Activated naive CD8-positive, alpha-beta T cell (primary cell): ENCODE measurements around the gene FSD1.
"Not testable (repeated sequence)": the region's sequence is repeated elsewhere in the genome, so short reads cannot be mapped to it uniquely, and the experiment has no call there.

ENCODE experiments used
- H3K27ac Mint-ChIP-seq: one replicate; pipeline ENCODE4 v1.8.0; 2021; ENCODE audit warnings: mixed read lengths
- H3K27me3 Mint-ChIP-seq: one replicate; pipeline ENCODE4 v1.8.0; 2021; ENCODE audit warnings: mixed read lengths
- H3K36me3 Mint-ChIP-seq: one replicate; pipeline ENCODE4 v1.8.0; 2021; ENCODE audit warnings: mixed read lengths
- H3K4me1 Mint-ChIP-seq: one replicate; pipeline ENCODE4 v1.8.0; 2021; ENCODE audit warnings: low read depth, mixed read lengths
- H3K4me3 Mint-ChIP-seq: one replicate; pipeline ENCODE4 v1.8.0; 2021; ENCODE audit warnings: mild to moderate bottlenecking, mixed read lengths
- H3K9me3 Mint-ChIP-seq: one replicate; pipeline ENCODE4 v1.8.0; 2021; ENCODE audit warnings: low read depth, mixed read lengths

The FSD1 gene

GRCh38 chr19:4342314-4342614, 37.9 kb downstream of the FSD1 start:
- Mint-ChIP-seq H3K36me3 (no peaks in the 10 kb centered on the region), H3K4me3 (peak overlapping the region; percentile 90), H3K9me3 (no peaks in the 10 kb centered on the region), H3K4me1 (peaks cover 23% of the 10 kb centered on the region), H3K27me3 (no peaks in the 10 kb centered on the region), H3K27ac (peak overlapping the region; percentile 84)

GRCh38 chr19:4342615-4343369, 38.4 kb downstream of the FSD1 start:
- H3K36me3 Mint-ChIP-seq = no peaks in the 10 kb centered on the region
- H3K9me3 Mint-ChIP-seq = no peaks in the 10 kb centered on the region
- H3K4me3 Mint-ChIP-seq = peak overlapping the region; percentile 90
- peaks cover 22% of the 10 kb centered on the region for H3K4me1 Mint-ChIP-seq
- peak overlapping the region; percentile 84 for H3K27ac Mint-ChIP-seq
- H3K27me3 Mint-ChIP-seq = no peaks in the 10 kb centered on the region

- Mint-ChIP-seq H3K4me3 (peak within 1 kb of the TSS; percentile 90), H3K27ac (peak within 1 kb of the TSS; percentile 84), H3K27me3 (no peaks in the 10 kb centered on the region), H3K4me1 (peaks cover 15% of the 10 kb centered on the region), H3K36me3 (no peaks in the 10 kb centered on the region), H3K9me3 (no peaks in the 10 kb centered on the region)
These were observed 39.2 kb downstream of the FSD1 start, which contains the start of gene MPND for GRCh38 chr19:4343370-4344307. Gene MPND (plus strand): TSS chr19:4343562. CDS start chr19:4343594, 32 bp downstream.

GRCh38 chr19:4345342-4346019, 41.1 kb downstream of the FSD1 start:
- H3K4me3 Mint-ChIP-seq = peak overlapping the region; percentile 63
- H3K27ac Mint-ChIP-seq = no peak overlapping the region
- H3K4me1 Mint-ChIP-seq = peaks cover 10% of the 10 kb centered on the region
- no peaks in the 10 kb centered on the region for H3K27me3 Mint-ChIP-seq
- H3K36me3 Mint-ChIP-seq = no peaks in the 10 kb centered on the region
- no peaks in the 10 kb centered on the region for H3K9me3 Mint-ChIP-seq

- Mint-ChIP-seq H3K27ac (no peak overlapping the region), H3K4me1 (peaks cover 10% of the 10 kb centered on the region), H3K4me3 (no peak overlapping the region), H3K36me3 (no peaks in the 10 kb centered on the region), H3K27me3 (no peaks in the 10 kb centered on the region), H3K9me3 (no peaks in the 10 kb centered on the region)
These were observed 41.6 kb downstream of the FSD1 start for GRCh38 chr19:4346020-4346383.

- Mint-ChIP-seq H3K36me3 (no peaks in the 10 kb centered on the region), H3K27me3 (no peaks in the 10 kb centered on the region), H3K27ac (no peak overlapping the region), H3K4me3 (no peak overlapping the region), H3K4me1 (peaks cover 10% of the 10 kb centered on the region), H3K9me3 (no peaks in the 10 kb centered on the region)
These were observed 43.1 kb downstream of the FSD1 start for GRCh38 chr19:4347521-4347920.

- not testable (repeated sequence) for H3K27me3 Mint-ChIP-seq, H3K27ac Mint-ChIP-seq, H3K4me3 Mint-ChIP-seq, H3K36me3 Mint-ChIP-seq, H3K4me1 Mint-ChIP-seq, H3K9me3 Mint-ChIP-seq
These were observed 44.8 kb downstream of the FSD1 start for GRCh38 chr19:4349225-4349624.

- no peak overlapping the region for H3K4me3 Mint-ChIP-seq
- H3K36me3 Mint-ChIP-seq = no peaks in the 10 kb centered on the region
- peaks cover 3% of the 10 kb centered on the region for H3K4me1 Mint-ChIP-seq
- H3K27ac Mint-ChIP-seq = no peak overlapping the region
- no peaks in the 10 kb centered on the region for H3K9me3 Mint-ChIP-seq
- no peaks in the 10 kb centered on the region for H3K27me3 Mint-ChIP-seq
These were observed 45.7 kb downstream of the FSD1 start for GRCh38 chr19:4350111-4350510.

GRCh38 chr19:4350726-4351125, 46.3 kb downstream of the FSD1 start:
- Mint-ChIP-seq H3K27me3 (no peaks in the 10 kb centered on the region), H3K9me3 (no peaks in the 10 kb centered on the region), H3K36me3 (no peaks in the 10 kb centered on the region), H3K4me3 (no peak overlapping the region), H3K27ac (no peak overlapping the region), H3K4me1 (no peaks in the 10 kb centered on the region)

GRCh38 chr19:4352701-4353121, 48.3 kb downstream of the FSD1 start:
- Mint-ChIP-seq H3K27ac (no peak overlapping the region), H3K4me1 (no peaks in the 10 kb centered on the region), H3K36me3 (no peaks in the 10 kb centered on the region), H3K27me3 (no peaks in the 10 kb centered on the region), H3K4me3 (no peak overlapping the region), H3K9me3 (no peaks in the 10 kb centered on the region)

- no peaks in the 10 kb centered on the region for H3K9me3 Mint-ChIP-seq
- H3K36me3 Mint-ChIP-seq = no peaks in the 10 kb centered on the region
- H3K27me3 Mint-ChIP-seq = no peaks in the 10 kb centered on the region
- H3K27ac Mint-ChIP-seq = no peak overlapping the region
- H3K4me1 Mint-ChIP-seq = no peaks in the 10 kb centered on the region
- no peak overlapping the region for H3K4me3 Mint-ChIP-seq
These were observed 49.9 kb downstream of the FSD1 start for GRCh38 chr19:4354282-4354681.

- H3K4me1 Mint-ChIP-seq = no peaks in the 10 kb centered on the region
- no peaks in the 10 kb centered on the region for H3K36me3 Mint-ChIP-seq
- no peak overlapping the region for H3K4me3 Mint-ChIP-seq
- H3K27me3 Mint-ChIP-seq = no peaks in the 10 kb centered on the region
- no peaks in the 10 kb centered on the region for H3K9me3 Mint-ChIP-seq
- no peak overlapping the region for H3K27ac Mint-ChIP-seq
These were observed 50.5 kb downstream of the FSD1 start for GRCh38 chr19:4354897-4355296.

- Mint-ChIP-seq H3K4me1 (no peaks in the 10 kb centered on the region), H3K4me3 (no peak overlapping the region), H3K36me3 (no peaks in the 10 kb centered on the region), H3K27me3 (no peaks in the 10 kb centered on the region), H3K9me3 (no peaks in the 10 kb centered on the region), H3K27ac (no peak overlapping the region)
These were observed 52.8 kb downstream of the FSD1 start for GRCh38 chr19:4357095-4357797.

- Mint-ChIP-seq H3K4me3 (no peak overlapping the region), H3K36me3 (no peaks in the 10 kb centered on the region), H3K9me3 (no peaks in the 10 kb centered on the region), H3K27ac (no peak overlapping the region), H3K27me3 (no peaks in the 10 kb centered on the region), H3K4me1 (no peaks in the 10 kb centered on the region)
These were observed 53.5 kb downstream of the FSD1 start for GRCh38 chr19:4357921-4358326.
